Naive thymus-derived CD8-positive, alpha-beta T cell (primary cell): ENCODE data around the gene SRBD1. TPM values are rescaled to one million over a fixed set of nuclear protein-coding genes. Genes with fewer than 3 reads are reported as not detected.

Source experiments
- ATAC-seq, 2 donors: fragments of 150-1000 bp; cut with Tn5 transposase in 1 of 2; sonication (Bioruptor Pico), chemical (Tn5 transposase) in 1 of 2; 1 replicate in 1 of 2; 2 replicates in 1 of 2; pipeline ENCODE4 v1.10.0; 2021; ENCODE audit warnings: mild to moderate bottlenecking in 2 of 2, moderate library complexity in 2 of 2
- POLR2A ChIA-PET: fragments of 350-600 bp; sonication (Branson Sonifier 250); formaldehyde crosslinking; loops from one replicate; lab custom pipeline; 2021; ENCODE audit warnings: antibody characterized with exemption; lab: Charles Lee
- DNase-seq, 10 donors: peaks; one replicate each; pipeline versions ENCODE4 v3.0.0 to v3.0.0-alpha.2; 2020 to 2022
- H3K27ac Mint-ChIP-seq, 10 donors: one replicate each; pipeline ENCODE4 v1.8.0; 2020 to 2022; ENCODE audit warnings: mild to moderate bottlenecking in 10 of 10, mixed read lengths in 10 of 10, moderate library complexity in 4 of 10, inconsistent platforms in 1 of 10
- H3K27me3 Mint-ChIP-seq, 5 donors: one replicate each; pipeline ENCODE4 v1.8.0; 2021 to 2022; ENCODE audit warnings: mixed read lengths in 5 of 5
- H3K36me3 Mint-ChIP-seq, 3 donors: one replicate each; pipeline ENCODE4 v1.8.0; 2020 to 2022; ENCODE audit warnings: mixed read lengths in 3 of 3, mild to moderate bottlenecking in 2 of 3, inconsistent platforms in 1 of 3
- H3K4me1 Mint-ChIP-seq, 4 donors: one replicate each; pipeline ENCODE4 v1.8.0; 2021 to 2022; ENCODE audit warnings: mixed read lengths in 4 of 4
- H3K4me3 Mint-ChIP-seq, 10 donors: one replicate each; pipeline ENCODE4 v1.8.0; 2020 to 2022; ENCODE audit warnings: mild to moderate bottlenecking in 10 of 10, mixed read lengths in 10 of 10, moderate library complexity in 6 of 10, inconsistent platforms in 1 of 10
- H3K9me3 Mint-ChIP-seq, 9 donors: one replicate each; pipeline ENCODE4 v1.8.0; 2020 to 2022; ENCODE audit warnings: mixed read lengths in 9 of 9, mild to moderate bottlenecking in 3 of 9, inconsistent platforms in 1 of 9, moderate library complexity in 1 of 9
- polyA plus RNA-seq, 3 donors: library from polyadenylated mRNA; unstranded; fragments of 300-500 nt; fragmentation: Illumina TruSeq; gene quantifications; one replicate each; pipeline ENCODE4 v1.2.3, GENCODE V29; 2021
- total RNA-seq, 8 experiments: library from RNA in 2 of 8; stranded (reverse) in 2 of 8; gene quantifications; one replicate each; pipeline ENCODE4 v1.2.3 and lab custom pipeline; 2021 to 2026

SRBD1 gene
- total and polyA plus RNA-seq, 5 experiments from 2014 or later: 13.2 to 26.3 (median 14.5) TPM

DNA sequence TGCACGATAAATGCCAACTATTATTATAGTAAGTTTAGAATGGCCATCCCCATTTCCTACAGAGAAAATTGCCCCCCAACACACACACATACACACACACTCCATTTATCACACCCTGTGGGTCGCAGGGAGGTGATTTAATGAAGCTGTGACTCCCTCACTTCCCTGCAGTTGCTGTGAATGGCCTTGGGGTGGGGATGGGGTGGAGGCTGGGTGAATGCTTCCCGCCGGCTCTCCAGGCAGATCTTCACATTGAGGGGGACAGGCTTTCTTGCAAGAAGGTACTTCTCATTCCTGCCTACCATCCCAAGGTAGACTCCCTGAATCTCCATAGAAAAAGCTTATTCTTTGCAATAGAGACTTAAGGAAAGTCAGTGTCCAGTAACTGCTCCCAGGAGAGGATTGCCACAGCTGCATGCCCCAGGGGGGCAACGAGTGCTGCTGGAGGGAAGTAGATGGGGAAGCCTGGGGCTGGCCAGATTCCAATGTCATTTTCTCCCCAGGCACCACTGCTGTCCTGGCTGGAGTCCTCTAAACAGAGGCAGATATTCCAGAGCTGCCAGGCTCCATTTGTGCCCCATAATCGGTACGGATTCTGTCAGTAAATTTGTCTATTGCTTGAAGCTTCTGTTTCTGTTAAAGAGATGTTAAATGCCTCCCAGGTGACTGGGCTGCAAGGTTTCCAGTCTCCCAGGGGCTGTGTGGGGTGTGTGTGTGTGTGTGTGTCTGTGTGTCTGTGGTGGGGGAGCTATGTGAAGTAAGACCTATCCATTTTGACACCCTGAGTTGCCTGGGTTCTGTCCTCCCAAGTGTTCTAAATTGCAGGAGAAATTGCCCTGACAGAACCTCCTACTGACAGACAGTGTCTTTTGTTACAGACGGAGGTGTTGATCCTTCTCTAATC is 265.5 kb downstream of the SRBD1 start:
- ATAC-seq (no peak), DNase-seq (no peak)
- Mint-ChIP-seq H3K27me3 (peaks cover 7 to 20% (median 13%) of the 10 kb centered on the region in 5 donors), H3K9me3 (peaks cover 0 to 5% (median 0%) of the 10 kb centered on the region in 9 donors), H3K27ac (no peak overlapping the region), H3K36me3 (peaks cover 0 to 3% (median 0%) of the 10 kb centered on the region in 3 donors), H3K4me3 (no peak overlapping the region), H3K4me1 (no peaks in the 10 kb centered on the region)
- POLR2A ChIA-PET: no interaction called here

DNA sequence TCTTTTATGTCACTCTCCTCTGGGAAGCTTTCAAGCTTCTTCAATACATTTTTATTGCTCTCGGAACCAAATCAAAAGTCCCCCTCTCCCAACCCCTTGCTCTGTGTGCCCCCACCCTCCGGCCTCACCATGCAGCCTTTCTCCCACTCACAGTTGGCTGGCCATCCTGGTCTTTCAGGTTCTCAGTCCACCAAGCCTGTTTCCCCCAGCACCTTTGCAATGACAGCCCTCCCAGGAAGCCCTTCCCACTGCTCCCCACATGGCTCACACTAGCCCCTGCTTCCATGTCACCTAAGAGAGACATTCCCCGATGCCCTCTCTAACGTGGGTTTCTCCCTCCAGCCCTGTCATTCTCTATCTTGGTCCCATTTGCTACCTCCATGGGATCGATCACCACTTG is 266.6 kb downstream of the SRBD1 start:
- H3K9me3 Mint-ChIP-seq: peaks cover 0 to 5% (median 0%) of the 10 kb centered on the region in 9 donors
- peaks cover 0 to 3% (median 0%) of the 10 kb centered on the region in 3 donors for H3K36me3 Mint-ChIP-seq
- no peak overlapping the region for H3K27ac Mint-ChIP-seq
- ATAC-seq (no peak), DNase-seq (no peak)
- no peak overlapping the region for H3K4me3 Mint-ChIP-seq
- peaks cover 7 to 20% (median 13%) of the 10 kb centered on the region in 5 donors for H3K27me3 Mint-ChIP-seq
- POLR2A ChIA-PET: no interaction called here
- H3K4me1 Mint-ChIP-seq: no peaks in the 10 kb centered on the region

DNA sequence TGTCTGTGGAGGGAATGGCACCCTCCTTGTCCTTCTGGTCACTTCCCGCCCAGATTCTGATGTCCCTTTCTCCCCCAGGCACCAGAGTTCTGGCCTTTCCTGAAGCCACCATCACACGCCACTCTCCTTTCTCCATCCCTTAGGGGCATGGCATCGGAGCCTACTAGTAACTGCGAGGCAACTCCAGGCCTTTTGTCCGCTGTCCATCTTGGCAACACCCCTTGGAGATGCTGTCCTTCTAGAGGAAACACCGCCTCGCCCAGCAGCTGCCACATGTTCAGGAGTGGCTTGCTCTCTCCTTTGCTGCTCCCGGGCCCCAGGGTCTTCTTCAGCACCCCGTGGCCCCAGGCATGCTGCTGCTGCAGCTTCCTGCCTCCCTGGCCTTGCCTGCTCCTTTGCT is 267.0 kb downstream of the SRBD1 start:
- POLR2A ChIA-PET: no interaction called here
- Mint-ChIP-seq H3K27ac (no peak overlapping the region), H3K4me3 (no peak overlapping the region), H3K4me1 (no peaks in the 10 kb centered on the region), H3K36me3 (peaks cover 0 to 3% (median 0%) of the 10 kb centered on the region in 3 donors), H3K9me3 (peaks cover 0 to 5% (median 0%) of the 10 kb centered on the region in 9 donors), H3K27me3 (peaks cover 7 to 20% (median 13%) of the 10 kb centered on the region in 5 donors)
- DNase-seq: no peak
- ATAC-seq: no peak

DNA sequence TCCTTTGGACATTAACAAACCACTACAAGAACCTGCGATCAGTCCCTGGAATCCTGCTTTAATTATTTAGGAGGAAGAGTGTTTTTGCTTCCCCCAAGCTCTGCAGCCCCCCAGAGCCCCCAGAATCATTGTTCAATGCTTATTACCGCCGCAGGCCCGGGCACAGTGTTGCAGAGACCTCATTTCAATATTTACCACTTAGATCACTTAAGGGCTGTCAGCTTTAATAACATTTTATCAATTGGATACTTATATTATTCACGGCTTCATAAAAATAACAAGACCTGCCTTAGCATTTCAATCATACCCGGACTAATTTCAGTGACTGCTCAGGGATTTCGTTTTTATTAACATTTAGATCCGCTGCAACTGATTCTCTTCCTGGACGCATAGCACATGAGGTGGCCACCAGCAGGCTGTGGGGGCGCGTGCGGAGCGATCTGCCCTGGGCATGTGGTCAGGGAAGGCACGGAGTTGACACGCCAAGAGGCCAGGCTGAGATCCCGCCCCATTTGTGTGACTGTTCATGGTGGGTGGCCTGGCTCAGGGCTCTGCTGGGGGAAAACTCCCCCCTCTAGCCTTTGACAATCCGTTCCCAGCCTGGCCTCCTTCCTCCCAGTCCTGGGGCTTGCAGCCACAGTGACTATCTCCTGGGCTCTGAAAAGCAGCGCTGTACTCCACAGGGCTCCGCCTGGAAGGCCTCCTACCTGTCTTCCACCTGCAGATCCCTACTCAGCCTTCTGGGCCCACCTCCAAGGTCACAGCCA is 267.6 kb downstream of the SRBD1 start:
- H3K27ac Mint-ChIP-seq: no peak overlapping the region
- no peak overlapping the region for H3K4me3 Mint-ChIP-seq
- H3K27me3 Mint-ChIP-seq: peaks cover 7 to 20% (median 15%) of the 10 kb centered on the region in 5 donors

DNA sequence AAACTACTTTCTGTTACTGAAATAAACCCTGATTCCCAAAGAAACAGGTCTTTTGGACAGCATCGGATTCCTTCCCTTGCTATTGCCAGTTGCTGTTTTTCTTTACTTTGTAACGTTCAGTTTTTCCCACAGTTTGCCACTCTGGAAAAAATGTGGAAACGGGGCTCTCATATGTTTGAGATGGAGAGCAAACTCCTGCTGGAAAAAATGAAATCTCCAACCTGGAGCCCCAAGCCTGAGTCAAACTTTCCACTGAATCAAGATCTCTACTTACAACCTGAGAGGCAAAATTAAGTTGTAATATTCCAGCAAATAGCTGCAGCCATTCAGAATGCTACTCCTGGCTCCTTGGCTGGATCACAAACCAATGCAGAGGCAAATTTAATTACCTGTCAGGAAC is 270.7 kb downstream of the SRBD1 start:
- Mint-ChIP-seq H3K4me1 (no peaks in the 10 kb centered on the region), H3K4me3 (no peak overlapping the region), H3K27ac (no peak overlapping the region), H3K9me3 (no peaks in the 10 kb centered on the region), H3K27me3 (peaks cover 4 to 21% (median 12%) of the 10 kb centered on the region in 5 donors), H3K36me3 (no peaks in the 10 kb centered on the region)
- no peak for DNase-seq
- POLR2A ChIA-PET: no interaction called here
- no peak for ATAC-seq

More for the DNA sequence above, 267.6 kb downstream of the SRBD1 start:
- POLR2A ChIA-PET: no interaction called here
- H3K36me3 Mint-ChIP-seq: peaks cover 0 to 3% (median 0%) of the 10 kb centered on the region in 3 donors
- DNase-seq (no peak), ATAC-seq (no peak)
- H3K9me3 Mint-ChIP-seq: peaks cover 0 to 5% (median 0%) of the 10 kb centered on the region in 9 donors
- H3K4me1 Mint-ChIP-seq: no peaks in the 10 kb centered on the region

DNA sequence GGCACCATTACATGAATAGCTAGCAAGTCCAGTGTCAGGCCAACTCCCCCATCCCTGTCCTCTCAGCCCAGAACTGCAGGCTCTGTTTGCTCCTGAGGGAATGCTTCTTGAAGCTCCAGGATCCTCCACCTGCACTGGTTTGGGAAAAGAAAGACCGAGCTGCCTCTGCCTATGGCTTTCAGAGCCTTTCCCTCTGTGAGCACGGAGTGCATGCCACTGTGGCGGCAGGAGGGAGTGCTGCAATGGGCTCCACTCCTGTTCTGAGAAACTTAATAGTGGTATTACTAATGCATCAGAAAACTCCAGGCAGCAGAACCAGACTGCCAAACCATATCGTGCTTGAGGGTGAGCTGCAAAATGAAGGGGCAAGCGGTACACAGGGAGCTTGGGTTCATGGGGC is 271.8 kb downstream of the SRBD1 start:
- ATAC-seq (no peak), DNase-seq (no peak)
- Mint-ChIP-seq H3K9me3 (no peaks in the 10 kb centered on the region), H3K27ac (no peak overlapping the region), H3K36me3 (no peaks in the 10 kb centered on the region), H3K27me3 (peaks cover 0 to 12% (median 4%) of the 10 kb centered on the region in 5 donors), H3K4me3 (no peak overlapping the region), H3K4me1 (no peaks in the 10 kb centered on the region)
- POLR2A ChIA-PET: no interaction called here

Other genes with a start within 250 kb of the SRBD1 start
- 10 to 100 TPM; 19.1 to 20.2 TPM for gene PRKCE, start 40.4 kb upstream of the SRBD1 start, total RNA-seq
- gene PRKCE, start 40.4 kb upstream of the SRBD1 start, polyA plus RNA-seq: 1 to 10 TPM; 1.6 to 2.7 (median 2.4) TPM